Esophagus (tissue), 2 donors: ENCODE results near the gene ACADVL. TPM values are rescaled to one million over a fixed set of nuclear protein-coding genes. Genes with fewer than 3 reads are reported as not detected.

Experiments
- H3K27ac ChIP-seq, 2 donors: one replicate each; pipeline ENCODE4 v1.5.1; 2013; ENCODE audit warnings: low read depth in 2 of 2, mild to moderate bottlenecking in 2 of 2, inconsistent platforms in 1 of 2, low read length in 1 of 2, moderate library complexity in 1 of 2
- H3K27me3 ChIP-seq, 2 donors: one replicate each; pipeline ENCODE4 v1.6.1; 2013; ENCODE audit warnings: low read length in 2 of 2, control low read depth in 1 of 2, mild to moderate bottlenecking in 1 of 2; ENCODE audit not compliant: insufficient read depth in 2 of 2, control insufficient read depth in 1 of 2
- H3K36me3 ChIP-seq, 2 donors: one replicate each; pipeline ENCODE4 v1.6.1; 2013; ENCODE audit warnings: low read length in 1 of 2; ENCODE audit not compliant: control insufficient read depth in 2 of 2, insufficient read depth in 2 of 2
- H3K4me1 ChIP-seq, 2 donors: one replicate each; pipeline ENCODE4 v1.6.1; 2013; ENCODE audit warnings: low read length in 1 of 2; ENCODE audit not compliant: control insufficient read depth in 2 of 2, insufficient read depth in 2 of 2
- H3K4me3 ChIP-seq, 2 donors: one replicate each; pipeline ENCODE4 v1.5.1; 2013; ENCODE audit warnings: low read length in 2 of 2, mild to moderate bottlenecking in 2 of 2, low read depth in 1 of 2, moderate library complexity in 1 of 2
- H3K9me3 ChIP-seq, 2 donors: one replicate each; pipeline ENCODE4 v1.6.1; 2013; ENCODE audit warnings: mild to moderate bottlenecking in 2 of 2, low read depth in 1 of 2, low read length in 1 of 2, moderate library complexity in 1 of 2; ENCODE audit not compliant: control insufficient read depth in 2 of 2, insufficient read depth in 1 of 2
- WGBS, 2 donors: extraction: QIAGEN DNeasy Blood & Tissue Kit; methylation state at CpG; one replicate each; pipeline ENCODE4 v1.1.7; 2013; 5-methylcytosine and 5-hydroxymethylcytosine counted together
- polyA plus RNA-seq, 2 donors: library from polyadenylated mRNA; stranded (reverse); fragments of 200-250 nt; gene quantifications; one replicate each; pipeline ENCODE4 v1.2.3, GENCODE V29; 2013
- donor health status: healthy with polysubstance abuse.
- donor health status: Bipolar disorder and iron deficiency.

ACADVL gene
- polyA plus RNA-seq, 2 donors = 484 to 979 TPM

DNA sequence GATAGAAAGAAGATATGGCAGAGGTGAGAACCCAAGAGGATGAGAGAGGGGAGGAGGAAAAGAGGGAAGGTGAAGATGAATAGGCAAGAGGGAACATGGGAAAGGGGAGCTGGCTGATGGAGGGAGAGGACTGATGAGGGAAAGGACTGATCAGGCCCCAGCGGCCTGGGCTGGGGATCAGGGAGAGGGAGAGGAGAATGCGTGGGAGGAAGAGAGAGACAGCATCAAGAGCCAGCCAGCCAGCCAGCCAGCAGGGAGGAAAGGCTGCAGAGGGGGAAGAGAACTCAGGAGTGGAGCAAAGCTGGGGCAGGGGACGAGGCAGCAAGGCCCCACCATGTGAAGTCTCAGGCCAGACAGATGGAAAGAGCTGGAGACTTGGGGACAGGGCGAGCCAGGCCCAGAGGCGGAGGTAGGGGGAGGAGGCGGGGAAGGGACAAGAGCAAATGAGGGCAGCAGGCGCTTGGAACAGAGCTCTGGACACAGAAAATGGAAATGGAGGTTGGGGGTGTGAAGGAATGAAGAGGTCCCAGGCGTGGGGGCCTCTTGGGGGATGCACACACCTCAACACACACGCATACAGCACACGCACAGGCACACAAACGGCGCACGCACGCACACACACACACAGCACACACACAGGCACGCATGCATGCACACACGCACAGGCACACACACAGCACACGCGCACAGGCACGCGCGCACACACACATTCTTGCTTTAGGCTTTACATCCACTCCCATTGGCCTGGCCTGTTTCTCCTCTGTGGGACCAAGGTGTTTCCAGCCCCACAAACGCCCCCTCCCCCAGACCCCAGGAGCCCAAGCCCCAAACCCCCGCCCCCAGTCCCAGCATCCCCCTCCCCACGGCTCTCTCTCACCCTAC is 12.4 kb upstream of the ACADVL start:
- 79 to 86% methylated on average over 24 of the region's 24 CpGs for WGBS, 2 donors

DNA sequence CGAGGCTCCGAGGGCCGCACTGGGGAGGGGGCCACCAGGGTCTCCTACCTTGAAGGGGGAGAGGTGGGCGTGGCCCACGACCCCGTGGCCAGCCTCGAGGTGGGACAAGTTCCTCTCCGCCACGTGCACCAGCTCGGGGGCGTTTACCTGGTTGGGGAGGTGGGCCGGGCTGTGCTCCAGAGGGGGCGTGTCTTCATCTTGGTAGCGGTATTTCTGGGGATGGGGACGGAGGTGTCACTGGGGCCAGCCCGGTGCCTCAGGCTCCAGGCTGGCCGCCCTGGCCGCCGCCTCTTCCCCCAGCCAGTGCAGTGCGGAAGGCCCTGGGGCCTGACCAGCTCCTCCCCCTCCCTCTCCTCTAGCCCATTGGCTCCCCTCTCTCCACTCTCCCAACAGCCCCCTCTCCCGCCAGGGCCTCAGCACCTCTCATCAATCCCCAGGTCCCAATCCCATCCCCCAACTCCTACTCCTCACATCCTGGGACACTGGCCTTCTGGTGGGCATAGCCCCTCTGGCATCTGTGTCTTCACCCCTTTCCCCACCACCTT is 11.6 kb upstream of the ACADVL start:
- 66 to 69% methylated on average over 21 of the region's 21 CpGs for WGBS, 2 donors
- Histone ChIP-seq H3K27me3 (no peaks in the 10 kb centered on the region), H3K36me3 (peaks cover 0 to 11% of the 10 kb centered on the region in 2 donors), H3K9me3 (no peaks in the 10 kb centered on the region), H3K4me1 (peaks cover 3 to 13% of the 10 kb centered on the region in 2 donors), H3K27ac (no peak overlapping the region), H3K4me3 (no peak overlapping the region)

More for the DNA sequence above, 12.4 kb upstream of the ACADVL start:
- Histone ChIP-seq H3K4me1 (peaks cover 3 to 13% of the 10 kb centered on the region in 2 donors), H3K27me3 (no peaks in the 10 kb centered on the region), H3K27ac (no peak overlapping the region), H3K4me3 (no peak overlapping the region), H3K36me3 (peaks cover 0 to 17% of the 10 kb centered on the region in 2 donors), H3K9me3 (no peaks in the 10 kb centered on the region)

DNA sequence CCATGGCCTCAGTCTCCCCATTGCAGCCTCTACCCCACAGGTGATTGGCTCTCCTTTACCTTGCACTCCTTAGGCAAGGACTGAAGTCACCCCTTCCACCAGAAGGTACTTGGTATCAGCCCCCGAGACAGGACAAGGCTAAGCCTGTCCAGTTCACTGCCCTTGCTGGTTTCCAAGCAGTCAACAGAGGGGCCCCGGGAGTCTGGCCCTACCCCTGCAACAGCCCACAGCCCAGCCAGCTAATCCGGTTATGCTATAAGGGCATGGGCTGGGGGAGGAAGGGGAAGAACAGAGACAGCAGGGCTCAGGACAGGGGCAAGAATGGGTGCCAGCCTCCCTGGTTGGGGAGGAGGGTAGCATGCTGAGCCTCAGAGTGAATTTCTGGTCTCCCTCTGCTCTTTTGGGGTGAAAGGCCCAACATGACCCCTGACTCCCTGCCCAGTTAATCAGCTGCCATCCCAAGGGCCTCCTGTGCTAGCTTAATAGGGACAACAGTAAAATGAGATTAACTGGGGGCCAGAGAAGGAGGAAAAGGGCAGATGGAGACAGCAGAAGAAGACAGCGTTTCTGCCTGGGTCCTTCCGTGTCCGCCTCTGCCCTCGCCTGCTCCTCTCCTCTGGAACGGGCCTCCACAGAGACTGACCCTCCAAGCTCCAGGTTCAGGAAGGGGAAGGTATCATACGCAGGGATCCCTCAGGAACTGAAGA is 10.8 kb upstream of the ACADVL start:
- WGBS, 2 donors = 86 to 88% methylated on average over 9 of the region's 9 CpGs
- peaks cover 3 to 13% of the 10 kb centered on the region in 2 donors for H3K4me1 ChIP-seq
- no peaks in the 10 kb centered on the region for H3K27me3 ChIP-seq
- H3K36me3 ChIP-seq = peaks cover 0 to 4% of the 10 kb centered on the region in 2 donors
- no peaks in the 10 kb centered on the region for H3K9me3 ChIP-seq
- no peak overlapping the region for H3K4me3 ChIP-seq
- H3K27ac ChIP-seq = no peak overlapping the region

DNA sequence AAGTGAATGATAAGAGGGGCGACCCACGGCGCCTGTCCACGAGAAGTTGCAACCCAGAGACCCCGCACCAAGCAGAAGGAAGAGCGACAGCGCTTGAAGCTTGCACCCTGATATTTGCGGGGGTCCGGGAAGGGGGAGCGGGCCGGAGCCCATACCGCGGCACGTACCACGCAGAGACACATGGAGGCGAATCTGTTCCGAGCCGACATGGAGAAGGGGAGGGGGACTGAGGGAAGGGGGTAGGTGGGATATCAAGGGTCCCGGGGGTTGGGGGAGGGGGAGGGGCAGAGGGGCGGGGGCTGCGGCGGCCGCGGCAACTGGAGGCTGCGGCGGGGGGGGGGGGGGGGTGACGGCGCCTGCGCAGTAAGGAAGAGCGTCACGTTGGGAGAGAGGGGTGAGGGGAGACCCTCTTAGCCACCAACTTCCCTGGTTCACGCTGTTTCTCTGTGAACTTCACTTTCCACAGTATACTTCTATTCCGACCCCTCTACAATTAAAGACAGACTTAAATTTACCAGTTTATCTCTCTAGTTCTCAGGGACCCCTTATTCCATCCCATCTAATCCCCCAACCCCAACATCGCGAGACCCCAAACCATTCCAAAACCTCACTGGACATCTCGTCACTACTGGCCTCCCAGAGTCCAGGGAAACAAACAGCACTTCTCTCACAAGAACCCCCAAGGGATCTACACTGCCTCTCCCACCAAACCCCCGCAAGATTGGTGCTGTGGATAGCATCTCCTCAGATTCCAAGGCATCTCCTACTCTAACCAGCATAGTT is 8.1 kb upstream of the ACADVL start:
- Histone ChIP-seq H3K27me3 (no peaks in the 10 kb centered on the region), H3K4me3 (no peak overlapping the region), H3K4me1 (peaks cover 2 to 4% of the 10 kb centered on the region in 2 donors), H3K9me3 (no peaks in the 10 kb centered on the region), H3K36me3 (no peaks in the 10 kb centered on the region), H3K27ac (no peak overlapping the region)
- 38 to 56% methylated on average over 17 to 36 of the region's 37 CpGs for WGBS, 2 donors

DNA sequence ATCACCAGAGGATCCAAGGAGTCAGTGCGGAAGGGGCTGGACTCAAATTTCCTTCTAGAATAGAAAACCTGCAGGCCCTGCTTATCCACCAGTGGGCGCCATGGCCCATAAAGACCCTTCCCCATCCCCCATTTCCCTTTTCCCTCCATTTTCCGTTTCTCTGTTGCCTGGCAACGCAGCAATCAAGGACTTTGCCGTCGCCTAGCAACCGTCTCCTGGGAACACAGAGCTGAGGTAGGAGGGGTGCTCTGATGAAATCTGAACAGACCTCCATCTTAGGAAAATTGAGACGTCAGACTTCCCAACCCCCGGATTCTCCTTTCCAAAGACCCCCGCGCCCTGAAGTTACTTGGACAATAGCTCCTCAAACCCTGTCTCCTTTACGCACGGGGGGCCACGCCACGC is 5.8 kb upstream of the ACADVL start:
- Histone ChIP-seq H3K4me3 (peak overlapping the region in 1 of 2 donors; percentile 42), H3K36me3 (no peaks in the 10 kb centered on the region), H3K27ac (peak overlapping the region in 1 of 2 donors; percentile 68), H3K9me3 (no peaks in the 10 kb centered on the region), H3K27me3 (no peaks in the 10 kb centered on the region), H3K4me1 (peaks cover 0 to 5% of the 10 kb centered on the region in 2 donors)
- 4 to 8% methylated on average over 15 of the region's 15 CpGs for WGBS, 2 donors

DNA sequence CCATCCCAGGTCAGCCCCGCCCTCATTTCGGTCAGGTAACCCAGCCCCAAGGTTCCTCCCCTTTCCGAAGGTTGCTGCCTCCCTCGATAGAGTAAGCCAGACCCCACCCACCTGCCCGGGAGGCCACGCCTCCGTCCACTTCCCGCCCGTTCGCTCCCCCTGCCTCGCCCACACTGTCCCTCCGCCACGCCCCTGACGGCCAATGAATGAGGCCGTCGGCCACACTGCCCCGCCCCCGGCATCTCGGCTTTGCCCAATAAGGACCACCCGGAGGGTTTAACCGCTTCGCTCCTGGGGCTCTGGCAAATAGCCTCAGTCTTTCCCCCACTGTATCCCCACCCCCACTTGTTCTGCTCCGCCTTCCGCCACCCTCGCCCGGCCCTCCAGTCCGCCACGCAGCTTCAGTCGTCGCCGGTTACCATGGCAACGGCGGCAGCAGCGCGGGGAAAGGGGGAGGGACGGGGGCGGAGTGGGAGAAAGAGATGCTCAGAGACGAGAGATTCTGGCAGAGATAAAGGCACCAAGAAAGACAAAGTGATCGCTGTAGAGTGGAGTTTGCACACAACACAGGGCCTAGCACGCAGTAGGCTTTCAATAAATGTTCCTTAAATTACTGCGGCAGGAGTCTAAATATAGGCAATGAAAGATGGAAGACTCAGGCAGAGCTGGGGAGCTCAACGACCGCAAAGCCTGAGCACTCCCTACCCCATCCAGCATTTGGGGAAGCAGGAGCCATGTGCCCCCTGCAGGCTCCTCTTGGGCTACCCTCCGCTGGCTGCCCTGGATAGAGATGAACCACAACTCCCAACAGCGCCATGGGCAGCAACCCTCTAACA is 5.2 kb upstream of the ACADVL start:
- H3K27ac ChIP-seq = peak overlapping the region; percentile 71 to 88
- H3K27me3 ChIP-seq = no peaks in the 10 kb centered on the region
- peak overlapping the region; percentile 40 to 42 for H3K4me3 ChIP-seq
- H3K4me1 ChIP-seq = peaks cover 0 to 6% of the 10 kb centered on the region in 2 donors
- WGBS, 2 donors = 1% methylated on average over 44 to 45 of the region's 45 CpGs
- no peaks in the 10 kb centered on the region for H3K36me3 ChIP-seq
- H3K9me3 ChIP-seq = no peaks in the 10 kb centered on the region

DNA sequence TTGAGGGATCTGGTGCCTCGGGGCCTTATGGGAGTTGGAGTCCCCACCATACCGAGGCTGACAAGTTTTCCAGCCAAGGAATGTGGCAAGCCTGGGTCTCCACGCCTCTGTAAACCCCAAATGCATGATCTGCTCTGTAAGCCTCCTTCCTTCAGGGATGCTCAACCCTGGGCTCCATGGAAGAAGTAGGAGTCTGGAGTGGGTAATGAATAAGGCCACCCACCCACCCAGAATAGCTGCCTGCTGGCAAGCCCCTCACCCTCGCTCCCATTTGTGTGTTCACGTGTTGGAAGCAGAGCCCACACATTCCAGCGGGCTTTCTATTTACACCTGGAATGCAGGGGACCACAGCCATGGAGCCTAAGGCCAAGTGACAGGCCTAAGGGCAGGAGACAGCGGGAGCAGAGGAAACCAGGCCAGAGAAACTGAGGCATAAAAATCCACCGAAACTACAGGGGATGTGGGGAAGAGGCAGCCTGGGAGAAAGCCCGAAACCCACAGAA is 4.6 kb upstream of the ACADVL start:
- Histone ChIP-seq H3K27me3 (no peaks in the 10 kb centered on the region), H3K36me3 (no peaks in the 10 kb centered on the region), H3K27ac (peak overlapping the region; percentile 71 to 88), H3K4me1 (peaks cover 0 to 7% of the 10 kb centered on the region in 2 donors), H3K9me3 (no peaks in the 10 kb centered on the region), H3K4me3 (peak overlapping the region in 1 of 2 donors; percentile 40)
- 19 to 25% methylated on average over 9 of the region's 9 CpGs for WGBS, 2 donors

DNA sequence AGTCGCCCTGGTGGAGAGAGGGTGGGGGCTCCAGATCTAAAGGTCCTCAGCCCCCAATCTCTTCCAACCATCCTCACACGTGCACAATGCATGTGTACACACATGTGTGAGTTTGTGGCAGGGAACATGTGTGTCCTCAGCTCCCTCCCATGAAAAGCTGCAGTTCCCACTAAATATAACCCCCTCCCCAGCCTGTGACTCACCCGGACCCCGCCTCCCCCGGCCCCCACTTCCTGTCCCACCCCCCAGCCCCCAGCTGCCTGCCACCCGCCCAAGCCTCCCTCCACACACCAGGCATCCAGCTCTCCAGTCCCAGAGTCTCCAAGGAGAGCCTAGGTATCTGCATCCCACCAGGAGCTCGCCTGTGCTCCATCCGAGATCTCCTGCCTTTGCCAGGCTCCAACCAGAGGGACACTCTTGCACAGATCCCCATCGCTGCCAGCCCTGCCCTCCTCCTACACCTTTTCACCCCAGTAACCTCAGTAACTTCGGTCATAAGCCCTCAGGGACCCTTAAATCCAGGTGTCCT is 4.0 kb upstream of the ACADVL start:
- H3K36me3 ChIP-seq = no peaks in the 10 kb centered on the region
- no peaks in the 10 kb centered on the region for H3K27me3 ChIP-seq
- H3K4me1 ChIP-seq = peaks cover 0 to 7% of the 10 kb centered on the region in 2 donors
- 17 to 21% methylated on average over 10 of the region's 10 CpGs for WGBS, 2 donors
- no peaks in the 10 kb centered on the region for H3K9me3 ChIP-seq
- H3K27ac ChIP-seq = peak overlapping the region; percentile 51 to 88
- no peak overlapping the region for H3K4me3 ChIP-seq
